ENCODE results near the gene PEG3. TPM values are rescaled to one million over a fixed set of nuclear protein-coding genes. Genes with fewer than 3 reads are reported as not detected.

The PEG3 gene
- total and polyA plus RNA-seq, 3 donors from 2014 or later = 65.9 to 160 (median 155) TPM

GRCh38 chr19:56806639-56807038, 33.9 kb downstream of the PEG3 start:
- H3K27ac ChIP-seq = no peak overlapping the region
- no peak for DNase-seq
- TF ChIP-seq POLR2A (IDR thresholded peaks at IDR 0.05) (no peak), CTCF (IDR thresholded peaks at IDR 0.05) (no peak)
- no peaks in the 10 kb centered on the region for H3K27me3 ChIP-seq
- no peaks in the 10 kb centered on the region for H3K36me3 ChIP-seq (ENCODE audit: low read depth, missing control alignments)
- intact Hi-C loops (cut with DNase I; ENCODE audit: low total_unique reads) = no loop called here
- H3K9me3 ChIP-seq = no peaks in the 10 kb centered on the region
- no peaks in the 10 kb centered on the region for H3K4me1 ChIP-seq
- no peak overlapping the region for H3K4me3 ChIP-seq

Small RNAs within 50 kb of the gene (small RNA-seq; reads per million reads assigned to genes)
- 0 reads per million in 2 donors for gene AC006115.2

Other genes with a start within 250 kb of the PEG3 start
- 10 to 100 TPM; 18.3 to 19.6 TPM for gene ZNF71, start 245.4 kb downstream of the PEG3 start, total RNA-seq
- 7.2 TPM for gene ZNF71, start 245.4 kb downstream of the PEG3 start, polyA plus RNA-seq (ENCODE audit: insufficient read depth, low read depth, low replicate concordance)
- gene SMIM17, start 197.6 kb downstream of the PEG3 start, total RNA-seq = under 1 TPM; 0.25 to 0.79 TPM
- 1.3 TPM for gene SMIM17, start 197.6 kb downstream of the PEG3 start, polyA plus RNA-seq (ENCODE audit: insufficient read depth, low read depth, low replicate concordance)
- gene ZNF835, start 169.0 kb downstream of the PEG3 start, total RNA-seq = 1 to 10 TPM; 2.9 to 4.9 TPM
- gene ZNF835, start 169.0 kb downstream of the PEG3 start, polyA plus RNA-seq (ENCODE audit: insufficient read depth, low read depth, low replicate concordance) = 1.1 TPM
- 10 to 100 TPM; 12.9 to 18.3 TPM for gene ZIM2, start within 50 bp of the PEG3 start, total RNA-seq
- 9.7 TPM for gene ZIM2, start within 50 bp of the PEG3 start, polyA plus RNA-seq (ENCODE audit: insufficient read depth, low read depth, low replicate concordance)

All from testis (tissue), 3 donors.